GM18520 (cell line): ENCODE measurements around the gene KIF26A.
"Not testable (repeated sequence)": the region's sequence is repeated elsewhere in the genome, so short reads cannot be mapped to it uniquely, and the experiment has no call there.

ENCODE experiments used
- ATAC-seq: cut with Tn5 transposase; IDR thresholded peaks from one replicate; pipeline ENCODE4 v1.9.1; 2021; ENCODE audit not compliant: unreplicated experiment

The KIF26A gene

GRCh38 chr14:104207142-104208014 lies 69.0 kb downstream of the KIF26A start:
- no peak for ATAC-seq

- ATAC-seq = not testable (repeated sequence)
Observed at GRCh38 chr14:104208015-104208295, 69.6 kb downstream of the KIF26A start.

- ATAC-seq = not testable (repeated sequence)
Observed at GRCh38 chr14:104208331-104208730, 69.9 kb downstream of the KIF26A start.

GRCh38 chr14:104209071-104209470 lies 70.7 kb downstream of the KIF26A start:
- ATAC-seq = not testable (repeated sequence)

- ATAC-seq = no peak
Observed at GRCh38 chr14:104209985-104210816, 71.8 kb downstream of the KIF26A start.

- no peak for ATAC-seq
Observed at GRCh38 chr14:104210817-104211195, 72.4 kb downstream of the KIF26A start.

GRCh38 chr14:104211215-104211614 lies 72.8 kb downstream of the KIF26A start:
- ATAC-seq = no peak

GRCh38 chr14:104211741-104212140 lies 73.4 kb downstream of the KIF26A start:
- ATAC-seq = no peak

DNA sequence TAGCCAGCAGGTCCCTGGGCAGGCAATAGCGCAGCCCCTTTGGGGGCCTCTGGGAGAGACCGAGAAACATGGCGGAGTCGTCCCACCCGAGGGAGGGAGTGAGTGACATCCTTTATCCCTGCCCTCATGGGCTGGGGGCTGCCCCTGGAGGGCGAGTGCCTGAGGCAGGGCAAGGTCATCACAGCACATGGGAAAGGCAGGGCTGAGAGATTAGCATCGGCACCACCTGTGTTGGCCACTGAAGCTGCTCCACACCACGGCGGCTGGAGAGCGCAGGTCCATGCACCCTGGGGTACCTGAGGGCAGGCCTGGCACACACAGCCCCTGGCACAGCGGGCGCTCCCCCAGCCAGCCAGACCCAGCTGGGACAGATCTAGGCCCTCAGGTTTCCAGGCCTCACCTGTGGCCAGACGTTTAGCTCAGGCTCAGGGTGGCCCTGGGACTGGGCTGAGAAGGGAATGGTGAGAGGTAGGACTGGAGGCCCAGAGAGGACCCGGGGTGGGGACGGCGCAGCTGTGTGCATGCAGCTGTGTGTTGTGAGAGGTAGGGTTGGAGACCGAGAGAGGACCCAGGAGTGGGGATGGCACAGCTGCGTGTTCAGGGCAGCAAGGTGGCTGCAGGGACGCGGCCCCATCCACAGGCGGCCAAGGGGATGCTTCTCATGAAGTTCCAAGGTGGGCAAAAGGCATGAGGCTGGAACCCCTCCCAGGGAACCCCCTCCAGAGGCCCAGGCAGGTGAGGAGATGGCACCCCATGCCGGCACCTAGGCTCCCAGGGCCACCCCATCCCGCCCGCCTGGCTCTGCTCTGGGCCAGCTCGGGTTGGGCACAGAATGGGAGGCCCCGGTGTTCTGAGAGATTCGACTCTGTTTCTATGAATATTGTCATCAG lies 74.1 kb downstream of the KIF26A start:
- no peak for ATAC-seq

- no peak for ATAC-seq
Observed at GRCh38 chr14:104213301-104214034, 75.1 kb downstream of the KIF26A start.

GRCh38 chr14:104214431-104215218 lies 76.2 kb downstream of the KIF26A start:
- no peak for ATAC-seq

- no peak for ATAC-seq
Observed at GRCh38 chr14:104215706-104216334, 77.4 kb downstream of the KIF26A start.

GRCh38 chr14:104216457-104216856 lies 78.1 kb downstream of the KIF26A start:
- ATAC-seq = no peak

- ATAC-seq = no peak
Observed at GRCh38 chr14:104217486-104218360, 79.3 kb downstream of the KIF26A start.

- ATAC-seq = no peak
Observed at GRCh38 chr14:104218361-104219180, 80.2 kb downstream of the KIF26A start.

DNA sequence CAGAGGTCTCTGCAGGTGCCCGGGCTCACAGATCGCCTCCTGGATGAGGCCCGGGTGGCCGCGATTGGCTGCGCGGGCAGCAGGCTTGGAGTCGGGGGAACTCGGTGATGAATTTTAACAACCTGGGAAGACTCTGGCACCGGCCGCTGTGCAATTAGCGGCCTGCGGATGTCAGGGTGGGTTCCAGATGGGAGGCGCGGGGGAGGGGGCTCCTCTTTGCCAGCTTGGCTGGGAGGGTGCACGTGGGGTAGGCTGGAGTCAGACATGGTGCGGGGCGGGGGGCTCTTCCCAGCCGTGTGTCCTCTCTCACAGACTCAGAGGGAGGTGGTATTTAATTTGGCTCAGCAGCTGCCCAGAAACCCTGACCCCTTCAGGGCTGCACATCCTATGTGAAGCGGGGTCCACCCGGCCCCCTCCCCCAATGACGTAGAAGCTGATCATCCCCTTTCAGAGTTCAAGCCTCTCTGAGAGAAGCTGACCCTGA lies 81.4 kb downstream of the KIF26A start:
- no peak for ATAC-seq
